K562 (cell line): ENCODE measurements around the gene CPT1A. TPM values are rescaled to one million over a fixed set of nuclear protein-coding genes. Genes with fewer than 3 reads are reported as not detected.

ENCODE experiments used
- GTF2F1 ChIP-seq: IDR thresholded peaks from 2 replicates; pipeline ENCODE4 v1.6.1; 2011; ENCODE audit warnings: low read depth, low read length, improper control_type of control experiment
- NCOA1 ChIP-seq: fragments of 450-650 bp; IDR thresholded peaks from 2 replicates; pipeline ENCODE4 v1.6.1; 2016; ENCODE audit warnings: low read depth
- REST ChIP-seq, 2 experiments: fragments of 450-650 bp; formaldehyde crosslinking in 1 of 2; IDR thresholded peaks; 2 replicates each; pipeline versions ENCODE4 v1.4.0 to v1.6.1; 2014 to 2020; ENCODE audit warnings: mild to moderate bottlenecking in 2 of 2, borderline replicate concordance in 1 of 2, low read depth in 1 of 2
- RREB1 ChIP-seq: fragments of 250-450 bp; sonication (Bioruptor Pico); IDR thresholded peaks from 2 replicates; pipeline ENCODE4 v1.4.0; 2020
- ZNF316 ChIP-seq: fragments of 450-650 bp; IDR thresholded peaks from 2 replicates; pipeline ENCODE4 v1.6.1; 2016
- polyA plus RNA-seq, 8 experiments: library from polyadenylated mRNA; depleted of rRNA in 4 of 8; stranded (reverse) in 5 of 8; unstranded in 3 of 8; fragments of >200 nt; fragmentation: Nextera tagmentation in 2 of 8; fragmentation: Illumina TruSeq in 1 of 8; extraction: Ambion mirVana in 2 of 8; extraction: Trizol in 1 of 8; gene quantifications; 2 replicates each; pipeline versions ENCODE4 v1.2.1 to v1.2.3, GENCODE V29; 2011 to 2014; ENCODE audit warnings: inconsistent platforms in 1 of 8, missing spikeins in 1 of 8
- total RNA-seq, 7 experiments: library from RNA; depleted of rRNA in 6 of 7; stranded (reverse); fragments of >200 nt in 6 of 7; fragmentation: Illumina TruSeq in 2 of 7; extraction: Trizol in 2 of 7; gene quantifications; 2 replicates each; pipeline versions ENCODE4 v1.2.1 to v1.2.3, GENCODE V29; 2011 to 2021; ENCODE audit warnings: low replicate concordance in 1 of 7
- TF ChIP-seq, protein P1 (sequence below): IDR thresholded peaks from 2 replicates; pipeline ENCODE4 v1.6.1; 2016; ENCODE audit warnings: missing genetic modification characterization, missing compliant biosample characterization
- TF ChIP-seq, protein P2 (sequence below), 2 experiments: fragments of 150-350 bp in 1 of 2; IDR thresholded peaks; 2 replicates each; pipeline ENCODE4 v1.6.1; 2012 to 2016; ENCODE audit warnings: low read depth in 2 of 2, low read length in 2 of 2, mild to moderate bottlenecking in 1 of 2, moderate library complexity in 1 of 2

Gene CPT1A
- total and polyA plus RNA-seq, 9 of the 15 experiments (the other 6 are each of a cell fraction or from before 2014, with no cell fraction given): 2.6 to 29.1 (median 12.3) TPM

DNA sequence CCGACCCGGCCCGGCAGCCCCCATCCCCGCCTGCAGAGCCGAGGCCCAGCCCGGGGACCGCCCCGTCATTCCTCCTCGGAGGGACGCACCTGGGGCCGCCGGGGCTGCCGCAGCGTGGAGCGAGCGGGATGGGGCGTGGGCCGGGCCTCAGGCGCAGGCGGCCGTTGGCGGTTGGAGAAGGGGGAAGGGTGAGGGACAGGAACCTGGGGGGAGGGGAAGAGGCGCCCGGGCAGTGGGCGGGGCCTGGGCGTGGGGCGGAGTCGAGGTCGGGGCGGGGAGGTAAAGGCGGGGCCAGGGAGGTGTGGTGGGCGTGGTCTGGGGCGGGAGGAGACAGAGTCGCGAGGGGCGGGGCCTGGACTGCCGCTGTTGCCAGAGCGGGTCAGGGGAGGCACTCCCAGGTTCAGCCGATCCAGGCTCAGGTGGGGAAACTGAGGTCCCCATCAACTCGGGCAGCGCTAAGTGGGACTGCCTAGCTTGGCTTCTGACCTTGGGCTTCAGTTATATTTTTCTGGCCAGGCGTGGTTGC is 90.3 kb downstream of the CPT1A start, which contains the start of gene TESMIN (continued):
- TF ChIP-seq REST (IDR thresholded peaks at IDR 0.05; ENCODE audit: borderline replicate concordance) (no peak), REST (CRISPR knock-in tag; IDR thresholded peaks at IDR 0.05; ENCODE audit: low read depth) (no peak), GTF2F1 (no peak), RREB1 (CRISPR knock-in tag) (0 out of 2 replicates have a peak, but pooled peaks have one; percentile 30), ZNF316 (no peak), NCOA1 (no peak)
- TF ChIP-seq, protein P1, sequence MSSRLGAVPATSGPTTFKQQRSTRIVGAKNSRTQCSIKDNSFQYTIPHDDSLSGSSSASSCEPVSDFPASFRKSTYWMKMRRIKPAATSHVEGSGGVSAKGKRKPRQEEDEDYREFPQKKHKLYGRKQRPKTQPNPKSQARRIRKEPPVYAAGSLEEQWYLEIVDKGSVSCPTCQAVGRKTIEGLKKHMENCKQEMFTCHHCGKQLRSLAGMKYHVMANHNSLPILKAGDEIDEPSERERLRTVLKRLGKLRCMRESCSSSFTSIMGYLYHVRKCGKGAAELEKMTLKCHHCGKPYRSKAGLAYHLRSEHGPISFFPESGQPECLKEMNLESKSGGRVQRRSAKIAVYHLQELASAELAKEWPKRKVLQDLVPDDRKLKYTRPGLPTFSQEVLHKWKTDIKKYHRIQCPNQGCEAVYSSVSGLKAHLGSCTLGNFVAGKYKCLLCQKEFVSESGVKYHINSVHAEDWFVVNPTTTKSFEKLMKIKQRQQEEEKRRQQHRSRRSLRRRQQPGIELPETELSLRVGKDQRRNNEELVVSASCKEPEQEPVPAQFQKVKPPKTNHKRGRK (tag): no peak
- TF ChIP-seq, protein P2, sequence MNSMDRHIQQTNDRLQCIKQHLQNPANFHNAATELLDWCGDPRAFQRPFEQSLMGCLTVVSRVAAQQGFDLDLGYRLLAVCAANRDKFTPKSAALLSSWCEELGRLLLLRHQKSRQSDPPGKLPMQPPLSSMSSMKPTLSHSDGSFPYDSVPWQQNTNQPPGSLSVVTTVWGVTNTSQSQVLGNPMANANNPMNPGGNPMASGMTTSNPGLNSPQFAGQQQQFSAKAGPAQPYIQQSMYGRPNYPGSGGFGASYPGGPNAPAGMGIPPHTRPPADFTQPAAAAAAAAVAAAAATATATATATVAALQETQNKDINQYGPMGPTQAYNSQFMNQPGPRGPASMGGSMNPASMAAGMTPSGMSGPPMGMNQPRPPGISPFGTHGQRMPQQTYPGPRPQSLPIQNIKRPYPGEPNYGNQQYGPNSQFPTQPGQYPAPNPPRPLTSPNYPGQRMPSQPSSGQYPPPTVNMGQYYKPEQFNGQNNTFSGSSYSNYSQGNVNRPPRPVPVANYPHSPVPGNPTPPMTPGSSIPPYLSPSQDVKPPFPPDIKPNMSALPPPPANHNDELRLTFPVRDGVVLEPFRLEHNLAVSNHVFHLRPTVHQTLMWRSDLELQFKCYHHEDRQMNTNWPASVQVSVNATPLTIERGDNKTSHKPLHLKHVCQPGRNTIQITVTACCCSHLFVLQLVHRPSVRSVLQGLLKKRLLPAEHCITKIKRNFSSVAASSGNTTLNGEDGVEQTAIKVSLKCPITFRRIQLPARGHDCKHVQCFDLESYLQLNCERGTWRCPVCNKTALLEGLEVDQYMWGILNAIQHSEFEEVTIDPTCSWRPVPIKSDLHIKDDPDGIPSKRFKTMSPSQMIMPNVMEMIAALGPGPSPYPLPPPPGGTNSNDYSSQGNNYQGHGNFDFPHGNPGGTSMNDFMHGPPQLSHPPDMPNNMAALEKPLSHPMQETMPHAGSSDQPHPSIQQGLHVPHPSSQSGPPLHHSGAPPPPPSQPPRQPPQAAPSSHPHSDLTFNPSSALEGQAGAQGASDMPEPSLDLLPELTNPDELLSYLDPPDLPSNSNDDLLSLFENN (IDR thresholded peaks at IDR 0.05; ENCODE audit: low read depth in 2 of 2, low read length in 2 of 2): peak in 1 of 2 experiments; percentile 62; a peak in 2 of 4 replicates
